HFF-Myc (cell line): ENCODE results near the gene SMOC1.

Source experiments
- DNase-seq: peaks from one replicate; pipeline ENCODE4 v3.0.0-alpha.2; 2011; ENCODE audit warnings: low read depth; ENCODE audit errors: extremely low read depth
- H3K4me3 ChIP-seq: replicated peaks from 2 replicates; pipeline ENCODE4 v1.5.1; 2011; ENCODE audit warnings: low read depth, mild to moderate bottlenecking, control low read depth, low read length
- CTCF ChIP-seq: IDR thresholded peaks from 2 replicates; pipeline ENCODE4 v1.5.1; 2012; ENCODE audit warnings: mild to moderate bottlenecking, low read depth, low read length, control low read depth; ENCODE audit errors: missing control alignments

Gene SMOC1

GRCh38 chr14:70059545-70059944, 180.3 kb downstream of the SMOC1 start:
- no peak for DNase-seq

DNA sequence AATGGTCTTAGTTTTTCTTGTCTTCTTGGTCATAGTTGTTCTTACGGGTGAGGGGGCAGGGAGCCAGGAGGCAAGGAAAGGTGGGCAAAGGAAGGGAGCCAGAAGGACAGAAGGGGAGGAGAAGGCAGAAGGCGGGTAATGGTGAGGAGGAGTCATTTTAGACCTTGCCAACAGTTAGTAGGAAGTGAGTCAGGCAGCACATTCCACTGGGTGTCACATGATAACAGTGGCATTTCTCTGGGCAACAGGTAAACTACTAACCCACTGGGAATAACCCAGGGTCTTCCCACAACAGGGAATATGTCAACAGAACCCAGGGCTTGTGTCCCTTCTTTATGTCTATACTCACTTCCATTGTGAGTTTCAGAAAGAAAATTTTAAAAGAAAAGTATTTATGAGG, 181.9 kb downstream of the SMOC1 start:
- no peak for TF ChIP-seq CTCF
- no peak for DNase-seq

More at GRCh38 chr14:70059545-70059944, 180.3 kb downstream of the SMOC1 start:
- no peak for TF ChIP-seq CTCF
- no peak overlapping the region for H3K4me3 ChIP-seq

GRCh38 chr14:70064136-70064865, 185.1 kb downstream of the SMOC1 start:
- DNase-seq, result no peak
- no peak overlapping the region for H3K4me3 ChIP-seq
- TF ChIP-seq CTCF, result no peak

More for the DNA sequence above, 181.9 kb downstream of the SMOC1 start:
- no peak overlapping the region for H3K4me3 ChIP-seq

- TF ChIP-seq CTCF, result no peak
- no peak for DNase-seq
- no peak overlapping the region for H3K4me3 ChIP-seq
Observed at GRCh38 chr14:70067810-70068209, 188.6 kb downstream of the SMOC1 start.

- H3K4me3 ChIP-seq, result no peak overlapping the region
- DNase-seq, result no peak
- no peak for TF ChIP-seq CTCF
Observed at GRCh38 chr14:70069186-70069585, 190.0 kb downstream of the SMOC1 start.

DNA sequence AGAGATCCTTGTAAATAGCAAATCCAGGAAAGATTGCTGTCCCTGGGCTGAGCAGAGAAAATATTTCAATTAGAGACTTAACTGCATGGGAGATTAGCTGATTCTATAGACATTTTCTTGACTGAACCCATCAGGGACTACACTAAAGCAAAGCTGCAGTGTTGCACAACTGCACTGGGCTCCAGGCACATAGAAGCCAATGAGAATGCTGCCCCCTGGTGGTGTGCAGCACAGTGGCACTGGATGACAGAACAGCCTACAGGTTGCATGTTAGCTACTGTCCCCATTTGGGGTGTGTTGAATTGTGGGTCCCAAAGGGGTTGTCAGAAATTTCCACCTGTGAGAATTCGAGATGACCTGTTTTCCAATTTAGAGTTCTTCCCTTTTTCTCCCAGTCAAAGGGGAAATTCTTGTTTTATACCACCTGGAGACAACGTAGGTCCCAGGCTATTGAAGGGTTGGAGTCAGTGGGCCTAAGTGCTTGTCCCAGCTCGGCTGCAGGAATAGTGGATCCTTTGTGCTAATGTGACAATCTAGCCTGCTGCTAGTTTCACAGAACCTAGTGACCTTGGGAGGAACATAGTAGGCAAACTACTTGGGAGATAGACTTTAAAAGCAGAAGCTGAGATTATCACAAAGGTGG, 194.8 kb downstream of the SMOC1 start:
- H3K4me3 ChIP-seq, result no peak overlapping the region
- peak; percentile 97 for TF ChIP-seq CTCF
- DNase-seq, result peak; percentile 38
